Keratinocyte (primary cell): ENCODE results near the gene SMPD4. TPM values are rescaled to one million over a fixed set of nuclear protein-coding genes. Genes with fewer than 3 reads are reported as not detected.
"Not testable (repeated sequence)": the region's sequence is repeated elsewhere in the genome, so short reads cannot be mapped to it uniquely, and the experiment has no call there.

Experiments used
- DNase-seq: peaks from one replicate; pipeline ENCODE4 v3.0.0-alpha.2; 2011; ENCODE audit warnings: low read depth, missing footprints, low spot score
- FAIRE-seq: peaks from 2 replicates; lab custom pipeline; 2011; peaks lifted over from hg19 to GRCh38; lab: Jason Lieb, UNC
- H2AFZ ChIP-seq: 2 replicates; pipeline ENCODE4 v1.6.0; 2012; ENCODE audit warnings: low read length, control low read depth, inconsistent platforms; ENCODE audit not compliant: control insufficient read depth
- H3K27ac ChIP-seq: 2 replicates; pipeline ENCODE4 v1.5.1; 2011; ENCODE audit warnings: low read length; ENCODE audit not compliant: control insufficient read depth, insufficient read depth
- H3K27me3 ChIP-seq: 3 replicates; pipeline ENCODE4 v1.6.0; 2011; ENCODE audit warnings: low read length; ENCODE audit not compliant: control insufficient read depth, insufficient read depth; ENCODE audit errors: extremely low read depth
- H3K36me3 ChIP-seq, 2 experiments: 2 replicates in 1 of 2; 3 replicates in 1 of 2; pipeline ENCODE4 v1.5.1; 2011; ENCODE audit warnings: low read length in 2 of 2, mild to moderate bottlenecking in 1 of 2; ENCODE audit not compliant: control insufficient read depth in 2 of 2, insufficient read depth in 2 of 2; ENCODE audit errors: extremely low read depth in 1 of 2
- H3K4me1 ChIP-seq: 3 replicates; pipeline ENCODE4 v1.5.1; 2011; ENCODE audit warnings: low read length; ENCODE audit not compliant: control insufficient read depth, insufficient read depth; ENCODE audit errors: extremely low read depth
- H3K4me2 ChIP-seq: 3 replicates; pipeline ENCODE4 v1.6.0; 2011; ENCODE audit warnings: low read depth, low read length; ENCODE audit not compliant: control insufficient read depth, insufficient read depth; ENCODE audit errors: extremely low read depth
- H3K4me3 ChIP-seq, 3 experiments: fragments of 200-600 bp in 1 of 3; sonication (generic) in 1 of 3; 2 replicates in 2 of 3; 3 replicates in 1 of 3; pipeline ENCODE4 v1.5.1; 2011 to 2016; ENCODE audit warnings: low read length in 3 of 3, mild to moderate bottlenecking in 3 of 3, control low read depth in 2 of 3, inconsistent platforms in 1 of 3, low read depth in 1 of 3, mixed read lengths in 1 of 3, mixed run types in 1 of 3, moderate library complexity in 1 of 3; ENCODE audit not compliant: control insufficient read depth in 2 of 3, insufficient read depth in 2 of 3; ENCODE audit errors: extremely low read depth in 1 of 3
- H3K79me2 ChIP-seq: 2 replicates; pipeline ENCODE4 v1.6.0; 2012; ENCODE audit warnings: low read length; ENCODE audit not compliant: control insufficient read depth, insufficient read depth
- H3K9ac ChIP-seq: 3 replicates; pipeline ENCODE4 v1.6.0; 2011; ENCODE audit warnings: low read length; ENCODE audit not compliant: control insufficient read depth, insufficient read depth; ENCODE audit errors: extremely low read depth
- H3K9me1 ChIP-seq: 3 replicates; pipeline ENCODE4 v1.6.0; 2011; ENCODE audit warnings: low read length; ENCODE audit not compliant: control insufficient read depth, insufficient read depth; ENCODE audit errors: extremely low read depth
- H3K9me3 ChIP-seq: 2 replicates; pipeline ENCODE4 v1.5.1; 2012; ENCODE audit warnings: low read depth, low read length; ENCODE audit not compliant: control insufficient read depth
- H4K20me1 ChIP-seq: 3 replicates; pipeline ENCODE4 v1.6.0; 2011; ENCODE audit warnings: low read length; ENCODE audit not compliant: control insufficient read depth, insufficient read depth; ENCODE audit errors: extremely low read depth
- CTCF ChIP-seq, 3 experiments: IDR thresholded peaks in 1 of 3; conservative IDR thresholded peaks in 1 of 3; optimal IDR thresholded peaks in 1 of 3; 2 replicates in 2 of 3; 3 replicates in 1 of 3; pipeline versions ENCODE3 to v1.5.1; 2011; ENCODE audit warnings: low read length in 3 of 3, mild to moderate bottlenecking in 3 of 3, moderate library complexity in 2 of 3, control low read depth in 1 of 3, inconsistent platforms in 1 of 3; ENCODE audit not compliant: insufficient read depth in 2 of 3; ENCODE audit errors: extremely low read depth in 1 of 3
- EZH2 ChIP-seq: IDR thresholded peaks from one replicate; pipeline ENCODE4 v1.6.1; 2012; ENCODE audit warnings: inconsistent platforms, mild to moderate bottlenecking, low read length, moderate library complexity
- dilution Hi-C: fragments of 300-500 bp; cut with MboI; formaldehyde crosslinking; loops from one replicate; pipeline ENCODE4 v1.7.0; 2020; ENCODE audit warnings: low sequenced_read_pairs; ENCODE audit not compliant: extremely low pct_ligation_motif_present
- polyA plus RNA-seq, 5 experiments: library from polyadenylated mRNA; depleted of rRNA in 3 of 5; stranded (reverse) in 3 of 5; stranded (forward) in 1 of 5; unstranded in 1 of 5; fragments of >200 nt; gene quantifications; 1 replicate in 1 of 5; 2 replicates in 3 of 5; 3 replicates in 1 of 5; pipeline versions ENCODE4 v1.2.1 to v1.2.3, GENCODE V29; 2011 to 2012; ENCODE audit warnings: missing spikeins in 2 of 5, low read depth in 1 of 5, low replicate concordance in 1 of 5

Gene SMPD4
- polyA plus RNA-seq, 1 donor (not counting 4 experiments of a cell fraction or from before 2014, with no cell fraction given) = 23.8 TPM

GRCh38 chr2:130185436-130185835 lies 4.0 kb upstream of the SMPD4 start:
- no peak overlapping the region for H3K27ac ChIP-seq
- no peak overlapping the region for H2AFZ ChIP-seq
- dilution Hi-C loops = no loop called here
- H3K36me3 ChIP-seq = peaks cover 1 to 9% of the 10 kb centered on the region in 2 experiments
- H3K9ac ChIP-seq = no peak overlapping the region
- H3K9me1 ChIP-seq = peaks cover 4% of the 10 kb centered on the region
- no peak overlapping the region for H3K4me2 ChIP-seq
- no peaks in the 10 kb centered on the region for H4K20me1 ChIP-seq
- H3K9me3 ChIP-seq = no peaks in the 10 kb centered on the region
- no peaks in the 10 kb centered on the region for H3K27me3 ChIP-seq
- TF ChIP-seq CTCF (optimal IDR thresholded peaks at IDR 0.05 in 1 of 3, IDR thresholded peaks at IDR 0.05 in 1 of 3, conservative IDR thresholded peaks at IDR 0.05 in 1 of 3; ENCODE audit: extremely low read depth in 1 of 3, insufficient read depth in 2 of 3, low read length in 3 of 3) (no peak), EZH2 (no peak)
- no peak overlapping the region for H3K4me3 ChIP-seq
- DNase-seq = no peak
- FAIRE-seq = no peak
- peaks cover 9% of the 10 kb centered on the region for H3K4me1 ChIP-seq
- peaks cover 40% of the 10 kb centered on the region for H3K79me2 ChIP-seq

- Histone ChIP-seq H3K4me1 (peaks cover 12% of the 10 kb centered on the region), H3K9me3 (no peaks in the 10 kb centered on the region), H3K27me3 (no peaks in the 10 kb centered on the region), H3K9ac (peak overlapping the region; percentile 84), H2AFZ (no peak overlapping the region), H3K36me3 (peaks cover 1 to 10% of the 10 kb centered on the region in 2 experiments), H3K4me3 (peak overlapping the region; percentile 69 to 99 (median 74)), H3K79me2 (peaks cover 57% of the 10 kb centered on the region), H3K9me1 (peaks cover 4% of the 10 kb centered on the region), H3K27ac (no peak overlapping the region), H4K20me1 (no peaks in the 10 kb centered on the region), H3K4me2 (peak overlapping the region; percentile 85)
- no peak for FAIRE-seq
- no peak for DNase-seq
- TF ChIP-seq CTCF (optimal IDR thresholded peaks at IDR 0.05 in 1 of 3, IDR thresholded peaks at IDR 0.05 in 1 of 3, conservative IDR thresholded peaks at IDR 0.05 in 1 of 3; ENCODE audit: extremely low read depth in 1 of 3, insufficient read depth in 2 of 3, low read length in 3 of 3) = no peak
- no peak for TF ChIP-seq EZH2
- dilution Hi-C loops = no loop called here
Measured at GRCh38 chr2:130183512-130184373, 2.3 kb upstream of the SMPD4 start.

- H2AFZ ChIP-seq, DNase-seq, H3K27me3 ChIP-seq, dilution Hi-C loops, H3K9me3 ChIP-seq, FAIRE-seq, H3K9me1 ChIP-seq, H4K20me1 ChIP-seq: not testable (repeated sequence)
- Histone ChIP-seq H3K4me3 (peak overlapping the region; percentile 69 to 99 (median 74)), H3K27ac (peak overlapping the region; percentile 66), H3K79me2 (peaks cover 63% of the 10 kb centered on the region), H3K4me1 (peaks cover 12% of the 10 kb centered on the region), H3K4me2 (peak overlapping the region; percentile 85), H3K9ac (peak overlapping the region; percentile 84), H3K36me3 (peaks cover under 1 to 12% of the 10 kb centered on the region in 2 experiments)
Measured at GRCh38 chr2:130182826-130183511, 1.6 kb upstream of the SMPD4 start.
